Measurements from ENCODE around the gene MACROH2A1. TPM values are rescaled to one million over a fixed set of nuclear protein-coding genes. Genes with fewer than 3 reads are reported as not detected.

MACROH2A1 gene
- total RNA-seq, 1 donor from 2014 or later = 254 TPM

- Mint-ChIP-seq H3K27me3 (no peaks in the 10 kb centered on the region), H3K27ac (no peak overlapping the region), H3K4me3 (no peak overlapping the region), H3K9me3 (no peaks in the 10 kb centered on the region), H3K36me3 (peaks cover 18% of the 10 kb centered on the region), H3K4me1 (ENCODE audit: unreplicated experiment) (no peaks in the 10 kb centered on the region)
- no peak for TF ChIP-seq CTCF (conservative IDR thresholded peaks at IDR 0.05)
- no peak for DNase-seq (ENCODE audit: extremely low spot score, unreplicated experiment)
Measured at GRCh38 chr5:135347392-135347791, 51.6 kb downstream of the MACROH2A1 start.

GRCh38 chr5:135345956-135346731 is 52.9 kb downstream of the MACROH2A1 start:
- no peak overlapping the region for H3K4me3 Mint-ChIP-seq
- H3K4me1 Mint-ChIP-seq (ENCODE audit: unreplicated experiment) = peaks cover under 1% of the 10 kb centered on the region
- H3K27me3 Mint-ChIP-seq = no peaks in the 10 kb centered on the region
- no peak for DNase-seq (ENCODE audit: extremely low spot score, unreplicated experiment)
- H3K36me3 Mint-ChIP-seq = peaks cover 19% of the 10 kb centered on the region
- H3K27ac Mint-ChIP-seq = peak overlapping the region; percentile 18
- no peak for TF ChIP-seq CTCF (conservative IDR thresholded peaks at IDR 0.05)
- no peaks in the 10 kb centered on the region for H3K9me3 Mint-ChIP-seq

GRCh38 chr5:135344349-135344748 is 54.7 kb downstream of the MACROH2A1 start:
- no peak for DNase-seq (ENCODE audit: extremely low spot score, unreplicated experiment)
- H3K4me3 Mint-ChIP-seq = no peak overlapping the region
- no peak overlapping the region for H3K27ac Mint-ChIP-seq
- peaks cover 26% of the 10 kb centered on the region for H3K36me3 Mint-ChIP-seq
- no peaks in the 10 kb centered on the region for H3K9me3 Mint-ChIP-seq
- TF ChIP-seq CTCF (conservative IDR thresholded peaks at IDR 0.05) = no peak
- peaks cover 4% of the 10 kb centered on the region for H3K4me1 Mint-ChIP-seq (ENCODE audit: unreplicated experiment)
- no peaks in the 10 kb centered on the region for H3K27me3 Mint-ChIP-seq

GRCh38 chr5:135343413-135343812 is 55.6 kb downstream of the MACROH2A1 start:
- Mint-ChIP-seq H3K9me3 (no peaks in the 10 kb centered on the region), H3K27ac (no peak overlapping the region), H3K4me3 (no peak overlapping the region), H3K27me3 (no peaks in the 10 kb centered on the region), H3K4me1 (ENCODE audit: unreplicated experiment) (peaks cover 4% of the 10 kb centered on the region), H3K36me3 (peaks cover 26% of the 10 kb centered on the region)
- TF ChIP-seq CTCF (conservative IDR thresholded peaks at IDR 0.05) = no peak
- no peak for DNase-seq (ENCODE audit: extremely low spot score, unreplicated experiment)

GRCh38 chr5:135342551-135342875 is 56.5 kb downstream of the MACROH2A1 start:
- Mint-ChIP-seq H3K9me3 (no peaks in the 10 kb centered on the region), H3K27ac (peak overlapping the region; percentile 26), H3K4me1 (ENCODE audit: unreplicated experiment) (peaks cover 4% of the 10 kb centered on the region), H3K27me3 (no peaks in the 10 kb centered on the region), H3K36me3 (peaks cover 26% of the 10 kb centered on the region), H3K4me3 (no peak overlapping the region)
- no peak for TF ChIP-seq CTCF (conservative IDR thresholded peaks at IDR 0.05)
- DNase-seq (ENCODE audit: extremely low spot score, unreplicated experiment) = no peak
